ENCODE measurements around the gene FCHO1. TPM values are rescaled to one million over a fixed set of nuclear protein-coding genes. Genes with fewer than 3 reads are reported as not detected.

FCHO1 gene
- total and polyA plus RNA-seq, 10 of the 15 experiments (the other 5 are each of a cell fraction or from before 2014, with no cell fraction given): 0.14 to 45.8 (median 15.8) TPM

DNA sequence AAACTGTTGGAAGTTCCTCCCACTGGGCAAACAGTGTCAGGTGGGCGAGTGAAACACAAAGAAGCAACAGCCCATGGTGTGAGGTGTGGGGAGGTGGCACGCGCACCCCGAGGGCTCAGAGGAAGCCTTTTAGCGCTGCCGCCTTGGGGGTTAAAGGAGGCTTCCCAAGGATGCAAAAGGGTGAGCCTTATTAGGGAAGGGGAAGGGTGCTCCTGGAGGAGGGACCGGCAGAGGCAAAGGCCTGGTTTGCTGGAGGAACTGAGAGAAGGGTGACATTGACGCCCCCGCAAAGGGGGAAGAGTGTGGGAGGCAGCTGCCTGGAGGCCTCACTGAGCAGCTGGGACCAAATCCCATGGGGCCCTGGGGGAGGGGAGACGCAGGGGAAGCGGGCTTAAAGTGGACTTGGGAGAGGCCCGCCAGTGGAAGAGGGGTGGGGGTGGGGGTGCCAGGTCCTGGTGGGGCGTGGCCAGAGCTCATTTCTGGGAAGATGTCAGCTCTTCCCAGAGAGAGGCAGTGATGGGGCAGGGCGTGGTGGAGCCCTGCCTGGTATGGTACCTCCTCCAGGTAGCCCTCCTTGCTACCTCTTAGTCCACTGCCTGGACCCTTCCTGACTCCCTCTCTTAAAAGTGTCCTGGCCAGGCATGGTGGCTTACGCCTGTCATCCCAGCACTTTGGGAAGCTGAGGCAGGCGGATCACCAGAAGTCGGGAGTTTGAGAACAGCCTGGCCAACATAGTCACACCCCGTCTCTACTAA lies 12.0 kb upstream of the FCHO1 start (continued):
- TF ChIP-seq, protein P1, sequence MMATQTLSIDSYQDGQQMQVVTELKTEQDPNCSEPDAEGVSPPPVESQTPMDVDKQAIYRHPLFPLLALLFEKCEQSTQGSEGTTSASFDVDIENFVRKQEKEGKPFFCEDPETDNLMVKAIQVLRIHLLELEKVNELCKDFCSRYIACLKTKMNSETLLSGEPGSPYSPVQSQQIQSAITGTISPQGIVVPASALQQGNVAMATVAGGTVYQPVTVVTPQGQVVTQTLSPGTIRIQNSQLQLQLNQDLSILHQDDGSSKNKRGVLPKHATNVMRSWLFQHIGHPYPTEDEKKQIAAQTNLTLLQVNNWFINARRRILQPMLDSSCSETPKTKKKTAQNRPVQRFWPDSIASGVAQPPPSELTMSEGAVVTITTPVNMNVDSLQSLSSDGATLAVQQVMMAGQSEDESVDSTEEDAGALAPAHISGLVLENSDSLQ (IDR thresholded peaks at IDR 0.05): no peak; the same call in 1 of the 2 replicates
- TF ChIP-seq ZNF24 (IDR thresholded peaks at IDR 0.05): no peak
- TF ChIP-seq CBX5 (IDR thresholded peaks at IDR 0.05; ENCODE audit: low read depth): no peak
- peak; percentile 67 to 76 for TF ChIP-seq BHLHE40 (IDR thresholded peaks at IDR 0.05; ENCODE audit: borderline replicate concordance in 1 of 2, low read depth in 2 of 2, low read length in 1 of 2)
- TF ChIP-seq MEF2B (IDR thresholded peaks at IDR 0.05; ENCODE audit: partially characterized antibody, poor library complexity, severe bottlenecking): peak; percentile 98
- TF ChIP-seq, protein P2, sequence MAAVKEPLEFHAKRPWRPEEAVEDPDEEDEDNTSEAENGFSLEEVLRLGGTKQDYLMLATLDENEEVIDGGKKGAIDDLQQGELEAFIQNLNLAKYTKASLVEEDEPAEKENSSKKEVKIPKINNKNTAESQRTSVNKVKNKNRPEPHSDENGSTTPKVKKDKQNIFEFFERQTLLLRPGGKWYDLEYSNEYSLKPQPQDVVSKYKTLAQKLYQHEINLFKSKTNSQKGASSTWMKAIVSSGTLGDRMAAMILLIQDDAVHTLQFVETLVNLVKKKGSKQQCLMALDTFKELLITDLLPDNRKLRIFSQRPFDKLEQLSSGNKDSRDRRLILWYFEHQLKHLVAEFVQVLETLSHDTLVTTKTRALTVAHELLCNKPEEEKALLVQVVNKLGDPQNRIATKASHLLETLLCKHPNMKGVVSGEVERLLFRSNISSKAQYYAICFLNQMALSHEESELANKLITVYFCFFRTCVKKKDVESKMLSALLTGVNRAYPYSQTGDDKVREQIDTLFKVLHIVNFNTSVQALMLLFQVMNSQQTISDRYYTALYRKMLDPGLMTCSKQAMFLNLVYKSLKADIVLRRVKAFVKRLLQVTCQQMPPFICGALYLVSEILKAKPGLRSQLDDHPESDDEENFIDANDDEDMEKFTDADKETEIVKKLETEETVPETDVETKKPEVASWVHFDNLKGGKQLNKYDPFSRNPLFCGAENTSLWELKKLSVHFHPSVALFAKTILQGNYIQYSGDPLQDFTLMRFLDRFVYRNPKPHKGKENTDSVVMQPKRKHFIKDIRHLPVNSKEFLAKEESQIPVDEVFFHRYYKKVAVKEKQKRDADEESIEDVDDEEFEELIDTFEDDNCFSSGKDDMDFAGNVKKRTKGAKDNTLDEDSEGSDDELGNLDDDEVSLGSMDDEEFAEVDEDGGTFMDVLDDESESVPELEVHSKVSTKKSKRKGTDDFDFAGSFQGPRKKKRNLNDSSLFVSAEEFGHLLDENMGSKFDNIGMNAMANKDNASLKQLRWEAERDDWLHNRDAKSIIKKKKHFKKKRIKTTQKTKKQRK (IDR thresholded peaks at IDR 0.05; ENCODE audit: low read depth, low read length): no peak
- TF ChIP-seq, protein P3, sequence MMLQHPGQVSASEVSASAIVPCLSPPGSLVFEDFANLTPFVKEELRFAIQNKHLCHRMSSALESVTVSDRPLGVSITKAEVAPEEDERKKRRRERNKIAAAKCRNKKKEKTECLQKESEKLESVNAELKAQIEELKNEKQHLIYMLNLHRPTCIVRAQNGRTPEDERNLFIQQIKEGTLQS (IDR thresholded peaks at IDR 0.05; ENCODE audit: borderline replicate concordance, extremely low read depth, low read depth, low read length): no peak
- no peak for TF ChIP-seq ZNF207 (IDR thresholded peaks at IDR 0.05; ENCODE audit: borderline replicate concordance)
- no peak for TF ChIP-seq PML (IDR thresholded peaks at IDR 0.05; ENCODE audit: low read length)
- TF ChIP-seq, protein P4, sequence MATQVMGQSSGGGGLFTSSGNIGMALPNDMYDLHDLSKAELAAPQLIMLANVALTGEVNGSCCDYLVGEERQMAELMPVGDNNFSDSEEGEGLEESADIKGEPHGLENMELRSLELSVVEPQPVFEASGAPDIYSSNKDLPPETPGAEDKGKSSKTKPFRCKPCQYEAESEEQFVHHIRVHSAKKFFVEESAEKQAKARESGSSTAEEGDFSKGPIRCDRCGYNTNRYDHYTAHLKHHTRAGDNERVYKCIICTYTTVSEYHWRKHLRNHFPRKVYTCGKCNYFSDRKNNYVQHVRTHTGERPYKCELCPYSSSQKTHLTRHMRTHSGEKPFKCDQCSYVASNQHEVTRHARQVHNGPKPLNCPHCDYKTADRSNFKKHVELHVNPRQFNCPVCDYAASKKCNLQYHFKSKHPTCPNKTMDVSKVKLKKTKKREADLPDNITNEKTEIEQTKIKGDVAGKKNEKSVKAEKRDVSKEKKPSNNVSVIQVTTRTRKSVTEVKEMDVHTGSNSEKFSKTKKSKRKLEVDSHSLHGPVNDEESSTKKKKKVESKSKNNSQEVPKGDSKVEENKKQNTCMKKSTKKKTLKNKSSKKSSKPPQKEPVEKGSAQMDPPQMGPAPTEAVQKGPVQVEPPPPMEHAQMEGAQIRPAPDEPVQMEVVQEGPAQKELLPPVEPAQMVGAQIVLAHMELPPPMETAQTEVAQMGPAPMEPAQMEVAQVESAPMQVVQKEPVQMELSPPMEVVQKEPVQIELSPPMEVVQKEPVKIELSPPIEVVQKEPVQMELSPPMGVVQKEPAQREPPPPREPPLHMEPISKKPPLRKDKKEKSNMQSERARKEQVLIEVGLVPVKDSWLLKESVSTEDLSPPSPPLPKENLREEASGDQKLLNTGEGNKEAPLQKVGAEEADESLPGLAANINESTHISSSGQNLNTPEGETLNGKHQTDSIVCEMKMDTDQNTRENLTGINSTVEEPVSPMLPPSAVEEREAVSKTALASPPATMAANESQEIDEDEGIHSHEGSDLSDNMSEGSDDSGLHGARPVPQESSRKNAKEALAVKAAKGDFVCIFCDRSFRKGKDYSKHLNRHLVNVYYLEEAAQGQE (IDR thresholded peaks at IDR 0.05; ENCODE audit: low read depth, low read length): no peak
- TF ChIP-seq, protein P5, sequence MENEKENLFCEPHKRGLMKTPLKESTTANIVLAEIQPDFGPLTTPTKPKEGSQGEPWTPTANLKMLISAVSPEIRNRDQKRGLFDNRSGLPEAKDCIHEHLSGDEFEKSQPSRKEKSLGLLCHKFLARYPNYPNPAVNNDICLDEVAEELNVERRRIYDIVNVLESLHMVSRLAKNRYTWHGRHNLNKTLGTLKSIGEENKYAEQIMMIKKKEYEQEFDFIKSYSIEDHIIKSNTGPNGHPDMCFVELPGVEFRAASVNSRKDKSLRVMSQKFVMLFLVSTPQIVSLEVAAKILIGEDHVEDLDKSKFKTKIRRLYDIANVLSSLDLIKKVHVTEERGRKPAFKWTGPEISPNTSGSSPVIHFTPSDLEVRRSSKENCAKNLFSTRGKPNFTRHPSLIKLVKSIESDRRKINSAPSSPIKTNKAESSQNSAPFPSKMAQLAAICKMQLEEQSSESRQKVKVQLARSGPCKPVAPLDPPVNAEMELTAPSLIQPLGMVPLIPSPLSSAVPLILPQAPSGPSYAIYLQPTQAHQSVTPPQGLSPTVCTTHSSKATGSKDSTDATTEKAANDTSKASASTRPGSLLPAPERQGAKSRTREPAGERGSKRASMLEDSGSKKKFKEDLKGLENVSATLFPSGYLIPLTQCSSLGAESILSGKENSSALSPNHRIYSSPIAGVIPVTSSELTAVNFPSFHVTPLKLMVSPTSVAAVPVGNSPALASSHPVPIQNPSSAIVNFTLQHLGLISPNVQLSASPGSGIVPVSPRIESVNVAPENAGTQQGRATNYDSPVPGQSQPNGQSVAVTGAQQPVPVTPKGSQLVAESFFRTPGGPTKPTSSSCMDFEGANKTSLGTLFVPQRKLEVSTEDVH (IDR thresholded peaks at IDR 0.05; ENCODE audit: low read depth, partially characterized antibody): no peak
- TF ChIP-seq IKZF2 (IDR thresholded peaks at IDR 0.05): peak; percentile 91 to 95
- peak; percentile 97 for TF ChIP-seq IKZF1 (conservative IDR thresholded peaks at IDR 0.05)
- no peak for TF ChIP-seq LARP7 (IDR thresholded peaks at IDR 0.05)
- TF ChIP-seq SREBF1 (IDR thresholded peaks at IDR 0.05; ENCODE audit: low read length): no peak
- TF ChIP-seq SPI1 (IDR thresholded peaks at IDR 0.05; ENCODE audit: borderline replicate concordance, insufficient read depth, low read depth, low read length): peak; percentile 76; the same call in 1 of the 2 replicates

All from GM12878 (cell line).